Hindlimb muscle (tissue), 1 donor: ENCODE measurements around the gene C11orf21. TPM values are rescaled to one million over a fixed set of nuclear protein-coding genes. Genes with fewer than 3 reads are reported as not detected.
"Not testable (repeated sequence)": the region's sequence is repeated elsewhere in the genome, so short reads cannot be mapped to it uniquely, and the experiment has no call there.

Experiments
- DNase-seq: peaks from one replicate; pipeline ENCODE4 v3.0.0-alpha.2; 2013
- polyA plus RNA-seq: library from polyadenylated mRNA; unstranded; fragments of 120-200 nt; gene quantifications from one replicate; pipeline ENCODE4 v1.2.1, GENCODE V29; 2013; ENCODE audit not compliant: insufficient read length

The C11orf21 gene
- polyA plus RNA-seq, 1 donor, result 5.0 TPM

- DNase-seq, result no peak
These were observed 5.5 kb downstream of the C11orf21 start for GRCh38 chr11:2295971-2296912.

- DNase-seq, result no peak
These were observed 6.8 kb downstream of the C11orf21 start for GRCh38 chr11:2294926-2295290.

- no peak for DNase-seq
These were observed 7.5 kb downstream of the C11orf21 start for GRCh38 chr11:2293984-2294925.

GRCh38 chr11:2293531-2293971, 8.2 kb downstream of the C11orf21 start:
- no peak for DNase-seq

GRCh38 chr11:2290351-2290841, 11.3 kb downstream of the C11orf21 start:
- no peak for DNase-seq

GRCh38 chr11:2289859-2290258, 11.9 kb downstream of the C11orf21 start:
- DNase-seq, result no peak

GRCh38 chr11:2289350-2289749, 12.4 kb downstream of the C11orf21 start:
- no peak for DNase-seq

GRCh38 chr11:2287091-2287490, 14.6 kb downstream of the C11orf21 start:
- DNase-seq, result no peak

GRCh38 chr11:2286350-2286749, 15.4 kb downstream of the C11orf21 start:
- DNase-seq, result not testable (repeated sequence)

GRCh38 chr11:2280208-2280607, 21.5 kb downstream of the C11orf21 start:
- no peak for DNase-seq

GRCh38 chr11:2277933-2278523, 23.7 kb downstream of the C11orf21 start:
- no peak for DNase-seq

GRCh38 chr11:2277008-2277346, 24.7 kb downstream of the C11orf21 start:
- DNase-seq, result no peak

- DNase-seq, result no peak
These were observed 25.3 kb downstream of the C11orf21 start for GRCh38 chr11:2276280-2277007.

GRCh38 chr11:2275334-2276279, 26.1 kb downstream of the C11orf21 start:
- DNase-seq, result no peak

GRCh38 chr11:2273771-2274170, 27.9 kb downstream of the C11orf21 start:
- DNase-seq, result no peak

GRCh38 chr11:2273311-2273710, 28.4 kb downstream of the C11orf21 start:
- DNase-seq, result no peak

GRCh38 chr11:2272946-2273280, 28.8 kb downstream of the C11orf21 start:
- DNase-seq, result no peak

- no peak for DNase-seq
These were observed 29.3 kb downstream of the C11orf21 start for GRCh38 chr11:2272228-2272945.

GRCh38 chr11:2271327-2272227, 30.1 kb downstream of the C11orf21 start:
- no peak for DNase-seq

GRCh38 chr11:2271077-2271326, 30.7 kb downstream of the C11orf21 start:
- DNase-seq, result peak; percentile 12
